ENCODE results near the gene PTTG1IP.

GRCh38 chr21:44905728-44906090 lies 32.2 kb upstream of the PTTG1IP start:
- TF ChIP-seq MYC (IDR thresholded peaks at IDR 0.05; ENCODE audit: low read depth, low read length) (no peak), MAX (IDR thresholded peaks at IDR 0.05; ENCODE audit: low read depth, low read length) (no peak), CTCF (IDR thresholded peaks at IDR 0.05; ENCODE audit: low read depth, low read length) (no peak), POLR2A (IDR thresholded peaks at IDR 0.05; ENCODE audit: extremely low read depth, insufficient read length) (no peak)
